Glomerular visceral epithelial cell (primary cell): ENCODE measurements around the gene GIMAP5.

ENCODE experiments used
- DNase-seq: peaks from one replicate; pipeline ENCODE4 v3.0.0-alpha.2; 2016; ENCODE audit errors: extremely low spot score

GIMAP5 gene

DNA sequence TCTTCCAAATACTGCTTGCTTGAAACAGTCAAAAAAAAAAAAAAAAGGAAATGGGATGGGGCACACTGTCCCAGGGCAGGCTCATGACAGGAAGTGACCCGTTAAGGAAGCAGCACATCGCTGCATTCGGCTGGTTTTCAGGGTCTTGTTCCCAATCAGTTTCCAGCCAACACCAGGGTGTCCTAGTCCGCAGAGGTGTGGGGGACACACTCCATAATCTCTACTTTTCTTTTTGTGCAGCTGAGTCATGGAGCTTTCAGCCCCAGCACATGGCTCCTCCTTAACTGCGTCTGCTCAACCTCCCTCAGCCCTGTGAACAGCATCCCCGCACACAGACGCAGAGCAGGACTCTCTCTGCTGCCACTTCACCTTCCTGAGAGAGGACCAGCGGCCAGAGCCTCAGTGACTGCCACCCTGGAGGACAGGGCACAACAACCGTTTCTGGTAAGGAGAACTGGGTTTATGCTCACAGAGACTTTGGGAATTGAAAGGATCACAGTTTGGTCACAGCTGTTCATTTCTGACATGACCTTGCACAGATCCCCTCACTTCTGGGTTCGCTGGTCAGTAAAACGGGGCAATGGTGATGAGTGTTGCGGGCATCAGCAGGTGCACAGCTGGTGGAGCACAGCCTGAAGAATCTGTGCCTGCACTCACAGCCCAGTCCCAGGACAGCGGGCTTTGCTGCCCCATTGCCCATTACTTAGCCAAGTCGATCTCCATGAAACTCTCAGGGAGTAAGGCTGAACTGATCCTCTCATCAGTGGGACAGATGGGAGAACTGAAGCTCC lies at the start of gene GIMAP5:
TSS of gene GIMAP5 (plus strand) at position 154 of the 791 bp plus-strand sequence. CDS start 3,467 bp downstream, outside the sequence.
- DNase-seq, result no peak

DNA sequence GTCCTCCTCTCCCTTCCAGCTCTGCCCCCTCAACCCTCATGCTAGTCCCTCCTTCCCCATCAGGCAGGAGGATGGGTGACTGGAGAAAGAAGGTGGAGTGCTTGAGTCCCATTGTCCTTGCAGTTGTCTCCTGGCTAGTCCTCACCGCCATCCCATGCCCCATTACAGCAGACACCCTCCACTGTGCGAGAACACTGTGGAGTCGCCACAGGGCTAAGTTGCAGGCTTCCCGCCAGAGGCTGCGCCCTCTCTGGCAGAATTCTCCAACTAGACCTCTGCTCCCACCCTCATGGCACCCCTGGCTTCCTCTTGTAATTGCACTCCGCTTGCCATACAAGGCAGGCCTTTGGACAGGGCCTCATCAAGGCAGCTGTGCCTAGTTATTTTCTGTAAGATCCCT lies 48.6 kb upstream of the GIMAP5 start:
- DNase-seq, result no peak

DNA sequence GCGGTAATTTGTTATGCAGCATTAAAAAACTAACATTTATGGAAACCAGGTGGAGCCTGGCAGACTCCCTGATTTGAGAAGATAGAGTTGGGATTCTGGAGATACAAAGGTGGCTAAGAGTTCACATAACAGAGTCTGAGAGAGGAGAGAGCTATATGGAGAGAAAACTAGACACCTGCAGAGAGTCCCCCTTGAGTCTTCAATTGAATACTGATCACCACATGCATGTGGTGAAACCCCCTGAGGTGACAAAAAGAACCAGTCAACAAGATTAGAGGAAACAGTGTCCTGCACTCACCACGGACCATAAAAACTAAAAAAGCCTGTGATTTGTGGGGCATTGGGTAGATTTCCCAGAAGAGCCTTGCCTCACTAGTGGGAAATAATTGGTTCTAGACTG lies 41.6 kb upstream of the GIMAP5 start:
- DNase-seq, result no peak

DNA sequence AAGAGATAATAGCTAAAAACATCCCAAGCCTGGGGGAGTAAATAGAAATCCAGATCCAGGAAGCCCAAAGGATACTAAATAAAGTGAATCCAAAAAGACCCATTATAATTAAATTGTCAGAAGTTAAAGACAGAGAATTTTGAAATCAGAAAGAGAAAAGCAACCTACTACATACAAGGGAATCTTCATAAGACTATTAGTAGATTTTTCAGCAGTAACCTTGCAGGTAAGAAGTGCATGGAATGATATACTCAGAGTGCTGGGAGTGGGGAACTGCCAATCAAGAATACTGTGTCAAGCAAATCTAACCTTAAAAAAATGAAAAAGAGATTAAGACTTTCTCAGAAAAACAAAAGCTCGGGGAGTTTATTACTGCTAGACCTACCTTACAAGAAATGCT lies 34.0 kb upstream of the GIMAP5 start:
- DNase-seq, result no peak

DNA sequence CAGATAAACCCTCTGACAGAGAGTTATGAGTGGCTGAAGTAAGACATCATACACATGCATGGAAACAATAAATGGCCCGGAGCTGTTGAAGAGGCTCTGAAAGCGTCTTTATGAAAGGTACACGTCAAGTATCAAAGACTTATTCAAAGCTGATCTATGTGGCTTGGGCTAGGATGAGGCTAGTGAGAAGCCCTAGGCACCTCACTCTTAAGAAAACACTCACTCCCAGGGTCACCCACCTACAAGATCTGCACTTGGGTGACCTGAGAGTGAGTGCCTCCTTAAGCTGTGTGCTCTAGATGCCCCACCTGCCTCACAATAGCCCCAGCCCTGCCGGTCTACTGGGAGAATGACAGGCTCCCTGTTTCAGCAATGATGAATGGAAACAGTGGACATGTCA lies 21.9 kb upstream of the GIMAP5 start:
- no peak for DNase-seq

DNA sequence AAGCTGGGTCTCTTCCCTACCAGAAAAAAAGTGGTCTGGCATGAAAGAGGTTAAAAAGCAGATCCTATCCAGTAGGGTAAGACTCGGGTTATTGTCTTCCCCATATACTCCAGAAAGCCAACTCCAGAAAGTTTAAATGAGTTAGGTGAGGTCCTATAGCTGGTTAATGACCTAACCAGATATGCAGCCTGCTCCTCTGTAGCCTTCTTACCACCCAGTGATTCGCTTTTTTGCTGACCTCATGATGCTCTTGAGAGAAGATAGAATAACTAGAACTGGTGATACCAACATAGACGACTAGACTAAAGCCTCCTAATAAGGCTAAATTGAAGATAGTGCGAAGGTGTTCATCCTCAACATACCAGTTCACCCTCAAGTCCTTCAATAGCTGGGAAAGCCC lies 21.5 kb upstream of the GIMAP5 start:
- no peak for DNase-seq

DNA sequence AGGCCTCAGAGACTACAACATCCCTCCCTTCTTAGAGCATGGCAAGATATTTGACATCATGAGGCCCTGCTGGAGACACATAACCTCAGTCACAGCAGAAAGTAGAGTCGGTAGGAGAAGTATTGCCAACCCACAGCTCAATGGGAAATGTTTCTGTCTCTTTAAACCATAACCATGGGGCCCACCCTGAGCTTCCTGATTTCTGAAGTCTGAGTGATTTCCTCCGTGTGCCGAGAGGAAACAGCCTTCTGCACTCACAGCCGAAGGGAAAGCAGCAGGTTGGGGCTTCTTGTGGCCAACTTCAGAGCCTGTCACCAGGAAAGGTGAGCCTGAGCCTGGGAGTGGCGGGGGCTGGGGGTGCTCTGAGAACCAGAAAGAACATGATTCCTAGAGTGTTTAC lies 20.9 kb upstream of the GIMAP5 start, which contains the start of gene GIMAP1:
TSS of gene GIMAP1 (plus strand) at position 246 of the 400 bp plus-strand sequence. CDS start 2,435 bp downstream, outside the sequence.
- DNase-seq, result no peak

DNA sequence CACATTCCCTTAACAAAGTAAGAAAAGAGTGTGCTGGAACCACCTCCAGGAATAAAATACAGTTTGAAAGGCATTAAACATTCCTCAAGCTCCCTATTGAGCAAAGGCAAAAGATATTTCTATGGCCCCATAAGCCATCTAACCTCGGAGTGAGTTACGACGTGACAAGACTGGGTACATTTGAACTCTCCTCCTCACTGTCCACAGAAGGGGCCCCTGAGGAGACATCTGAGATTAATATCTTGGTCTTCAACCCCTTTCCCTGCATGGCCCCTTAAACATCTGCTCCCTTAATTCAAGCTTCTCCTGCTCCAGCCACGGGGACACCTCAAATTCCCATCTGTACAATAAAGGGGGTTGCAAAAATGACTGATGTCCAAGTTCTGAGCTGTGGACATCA lies 20.3 kb upstream of the GIMAP5 start:
- DNase-seq, result no peak

DNA sequence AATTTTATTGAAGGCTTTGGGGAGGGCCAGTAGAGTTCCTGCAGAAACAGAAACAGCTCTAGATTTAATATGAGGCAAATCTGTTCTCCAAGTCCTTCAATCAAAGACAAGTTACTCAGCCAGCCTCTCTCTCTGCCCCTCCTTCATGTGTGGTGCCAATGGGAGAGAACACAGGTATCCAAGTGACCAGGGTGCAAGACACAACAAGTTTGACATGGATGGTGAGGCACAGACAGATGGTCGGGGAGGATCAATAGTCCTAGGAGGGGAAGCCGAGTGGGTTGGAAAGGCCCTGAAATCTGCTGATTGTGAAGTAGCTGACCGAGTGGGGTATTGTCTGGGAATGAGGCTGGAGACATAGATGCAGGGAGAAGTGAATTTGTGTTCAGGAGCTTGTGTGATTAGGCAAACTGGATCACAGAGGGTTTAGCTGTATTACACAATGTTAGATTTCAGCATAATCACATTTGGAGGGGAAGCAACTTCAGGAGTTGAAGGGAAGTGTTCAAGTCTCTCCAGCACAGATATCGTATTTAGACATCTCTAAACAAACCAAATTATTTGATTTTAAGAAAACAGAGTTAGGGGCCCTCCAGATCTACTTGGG lies 19.3 kb upstream of the GIMAP5 start:
- no peak for DNase-seq

DNA sequence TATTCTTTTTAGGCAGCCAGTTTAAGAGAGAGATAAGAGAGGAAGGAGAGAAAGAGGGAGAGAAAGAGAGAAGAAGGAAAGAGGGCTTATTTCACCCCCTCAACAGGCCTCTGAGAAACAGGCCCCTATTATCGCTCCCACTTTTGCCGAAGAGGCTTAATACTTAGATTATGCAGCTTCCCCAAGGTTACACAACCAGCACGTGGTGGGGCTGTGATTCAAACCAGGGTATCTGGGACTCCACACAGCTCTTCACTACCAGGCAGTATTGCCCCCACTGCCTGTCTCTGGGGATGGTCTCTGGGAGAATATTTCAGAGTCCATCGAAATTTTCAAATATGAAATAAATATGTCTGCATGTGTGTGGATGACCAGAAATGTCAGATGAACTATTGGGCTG lies 17.8 kb upstream of the GIMAP5 start:
- no peak for DNase-seq

DNA sequence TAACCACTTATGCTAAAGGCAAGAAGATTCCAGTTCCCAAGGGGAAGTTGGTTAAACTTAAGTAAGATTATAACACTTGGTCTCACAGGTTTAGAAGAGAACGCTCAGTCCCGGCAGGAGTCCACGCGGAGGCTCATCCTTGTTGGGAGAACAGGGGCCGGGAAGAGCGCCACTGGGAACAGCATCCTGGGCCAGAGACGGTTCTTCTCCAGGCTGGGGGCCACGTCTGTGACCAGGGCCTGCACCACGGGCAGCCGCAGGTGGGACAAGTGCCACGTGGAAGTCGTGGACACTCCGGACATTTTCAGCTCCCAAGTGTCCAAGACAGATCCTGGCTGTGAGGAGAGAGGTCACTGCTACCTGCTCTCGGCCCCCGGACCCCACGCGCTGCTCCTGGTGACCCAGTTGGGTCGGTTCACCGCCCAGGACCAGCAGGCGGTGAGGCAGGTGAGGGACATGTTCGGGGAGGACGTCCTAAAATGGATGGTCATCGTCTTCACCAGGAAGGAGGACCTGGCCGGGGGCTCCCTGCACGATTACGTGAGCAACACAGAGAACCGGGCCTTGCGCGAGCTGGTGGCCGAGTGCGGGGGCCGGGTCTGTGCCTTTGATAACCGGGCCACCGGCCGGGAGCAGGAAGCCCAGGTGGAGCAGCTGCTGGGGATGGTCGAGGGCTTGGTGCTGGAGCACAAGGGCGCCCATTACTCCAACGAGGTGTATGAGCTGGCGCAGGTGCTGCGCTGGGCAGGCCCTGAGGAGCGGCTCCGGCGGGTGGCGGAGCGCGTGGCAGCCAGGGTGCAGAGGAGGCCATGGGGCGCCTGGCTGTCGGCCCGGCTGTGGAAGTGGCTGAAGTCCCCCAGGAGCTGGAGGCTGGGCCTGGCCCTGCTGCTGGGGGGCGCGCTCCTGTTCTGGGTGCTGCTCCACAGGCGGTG lies 17.0 kb upstream of the GIMAP5 start:
- no peak for DNase-seq

DNA sequence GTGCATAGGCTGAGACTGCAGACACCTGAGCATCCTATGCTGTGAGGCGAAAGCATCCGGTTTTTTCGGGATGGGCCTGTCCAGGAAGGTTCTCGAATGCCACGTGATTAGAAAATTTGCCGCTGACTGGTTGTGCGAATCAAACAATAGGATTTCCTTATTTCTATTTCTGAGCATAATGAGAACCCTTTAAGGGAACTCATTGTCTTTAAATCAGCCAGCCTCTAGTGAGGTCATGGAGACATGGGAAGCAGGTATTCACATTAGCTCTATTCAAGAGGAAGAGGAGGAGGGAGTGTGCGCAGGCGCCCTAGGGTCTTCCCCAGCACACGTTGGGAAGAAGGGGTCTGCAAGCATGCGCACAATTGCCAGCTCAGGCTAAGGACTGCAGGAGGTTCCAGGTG lies 15.2 kb upstream of the GIMAP5 start:
- DNase-seq, result no peak

DNA sequence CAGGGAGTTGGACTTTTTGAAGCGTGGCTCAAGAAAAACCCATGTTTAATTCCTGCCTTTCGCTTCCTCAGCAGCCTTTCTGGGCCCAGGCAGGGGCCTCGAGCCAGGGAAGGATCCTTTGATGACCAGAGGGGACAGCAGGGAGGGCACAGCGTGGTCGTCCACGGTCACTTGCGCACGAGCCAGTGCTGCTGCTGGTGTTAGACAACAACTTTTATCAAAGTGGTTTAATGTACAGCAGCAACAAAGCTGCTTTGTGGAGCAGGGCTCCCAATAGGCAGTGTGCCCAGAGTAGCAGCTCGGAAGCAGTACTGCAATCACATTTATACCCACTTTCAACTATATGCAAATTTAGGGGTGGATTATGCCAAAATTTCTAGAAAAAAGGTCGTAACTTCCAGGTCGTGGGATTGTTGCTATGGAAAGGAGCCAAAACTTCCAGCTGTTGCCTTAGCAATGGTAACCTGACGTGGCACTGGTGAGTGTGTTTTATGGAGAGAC lies 14.7 kb upstream of the GIMAP5 start:
- no peak for DNase-seq

DNA sequence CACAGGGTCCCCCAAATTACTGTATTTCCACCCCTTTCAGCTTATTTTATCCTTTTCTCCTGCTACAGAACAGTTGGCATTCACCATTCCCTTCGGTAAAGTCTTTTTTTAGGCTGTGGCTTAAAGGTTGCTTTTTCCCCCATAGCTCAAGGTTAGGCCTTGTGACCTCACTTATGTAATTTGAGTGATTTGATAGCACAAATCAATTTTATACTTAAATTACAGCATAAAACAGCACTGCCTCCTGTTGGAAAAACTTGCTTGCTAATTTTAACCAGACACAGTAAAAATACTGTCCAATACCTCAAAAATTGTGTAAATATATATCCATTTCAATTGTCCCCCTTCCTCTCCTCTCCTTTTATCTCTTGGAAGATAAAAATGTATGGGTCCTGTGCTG lies 13.8 kb upstream of the GIMAP5 start:
- no peak for DNase-seq

DNA sequence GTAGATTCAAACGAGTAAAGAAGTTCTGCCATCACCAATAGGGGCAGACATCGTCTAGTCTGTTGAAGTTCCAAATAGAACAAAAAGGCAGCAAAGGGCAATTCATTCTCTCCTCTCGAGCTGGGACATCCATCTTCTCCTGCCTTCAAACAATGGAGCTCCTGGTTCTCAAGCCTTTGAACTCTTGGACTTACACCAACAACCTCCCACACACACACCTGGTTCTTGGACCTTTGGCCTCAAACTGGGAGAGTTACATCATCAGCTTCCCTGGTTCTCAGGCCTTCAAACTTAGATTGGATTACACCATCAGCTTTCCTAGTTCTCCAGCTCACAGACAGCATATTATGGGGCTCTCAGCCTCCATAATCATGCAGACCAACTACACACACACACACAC lies 9.8 kb upstream of the GIMAP5 start:
- DNase-seq, result no peak

DNA sequence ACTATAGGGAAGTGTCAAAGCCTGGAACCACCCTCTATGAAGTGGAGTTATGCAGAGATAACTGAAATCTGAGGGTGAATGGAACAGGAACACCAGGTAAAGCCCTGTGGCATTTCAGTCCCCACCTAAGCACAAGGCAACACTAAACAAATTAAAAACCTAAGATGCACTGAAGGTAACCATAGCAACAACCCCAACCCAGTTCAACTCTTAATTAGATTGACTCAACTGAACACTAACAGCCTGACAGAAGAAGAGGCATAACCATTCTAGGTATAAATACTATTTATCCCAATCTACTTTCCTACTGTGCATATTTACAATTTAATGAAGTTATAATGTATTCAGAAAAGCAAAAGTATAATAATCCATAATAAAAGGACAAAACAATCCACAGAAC lies 9.2 kb upstream of the GIMAP5 start:
- DNase-seq, result no peak

DNA sequence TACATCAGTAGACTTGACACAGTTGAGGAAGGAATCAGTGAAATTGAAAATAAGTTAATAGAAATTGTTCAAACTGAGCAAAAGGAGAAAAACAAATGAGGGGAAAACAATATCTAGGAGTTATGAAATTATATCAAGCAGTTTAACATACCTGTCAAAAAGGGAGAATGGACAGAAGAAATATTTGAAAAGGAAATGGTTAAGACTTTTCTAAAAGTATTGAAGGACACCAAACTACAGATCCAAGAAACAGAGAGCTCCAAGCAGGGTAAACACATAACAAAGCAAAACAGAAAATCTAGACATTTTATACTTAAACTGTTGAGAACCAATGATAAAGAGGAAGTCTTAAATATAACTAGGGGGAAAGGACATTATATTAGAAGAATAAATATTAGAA lies 8.6 kb upstream of the GIMAP5 start:
- no peak for DNase-seq

DNA sequence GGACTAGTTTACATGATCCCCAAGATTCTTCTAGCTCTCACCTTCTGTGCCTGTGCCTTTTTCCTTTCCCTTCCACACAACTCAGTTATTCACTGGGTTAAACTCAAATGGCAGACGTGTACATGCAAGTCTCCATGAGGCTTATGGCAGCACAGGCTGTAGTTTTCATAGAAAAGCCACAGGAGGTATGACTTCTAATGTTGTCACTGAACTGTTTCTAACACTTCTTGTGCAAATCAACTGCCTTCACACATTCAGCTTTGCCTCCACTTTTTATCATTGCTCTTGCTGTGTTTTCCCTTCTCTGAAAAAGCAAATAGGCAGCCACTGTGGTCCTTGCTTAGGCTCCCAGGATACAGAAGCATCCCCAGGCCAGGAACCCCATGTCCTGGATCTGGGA lies 5.3 kb upstream of the GIMAP5 start:
- no peak for DNase-seq

DNA sequence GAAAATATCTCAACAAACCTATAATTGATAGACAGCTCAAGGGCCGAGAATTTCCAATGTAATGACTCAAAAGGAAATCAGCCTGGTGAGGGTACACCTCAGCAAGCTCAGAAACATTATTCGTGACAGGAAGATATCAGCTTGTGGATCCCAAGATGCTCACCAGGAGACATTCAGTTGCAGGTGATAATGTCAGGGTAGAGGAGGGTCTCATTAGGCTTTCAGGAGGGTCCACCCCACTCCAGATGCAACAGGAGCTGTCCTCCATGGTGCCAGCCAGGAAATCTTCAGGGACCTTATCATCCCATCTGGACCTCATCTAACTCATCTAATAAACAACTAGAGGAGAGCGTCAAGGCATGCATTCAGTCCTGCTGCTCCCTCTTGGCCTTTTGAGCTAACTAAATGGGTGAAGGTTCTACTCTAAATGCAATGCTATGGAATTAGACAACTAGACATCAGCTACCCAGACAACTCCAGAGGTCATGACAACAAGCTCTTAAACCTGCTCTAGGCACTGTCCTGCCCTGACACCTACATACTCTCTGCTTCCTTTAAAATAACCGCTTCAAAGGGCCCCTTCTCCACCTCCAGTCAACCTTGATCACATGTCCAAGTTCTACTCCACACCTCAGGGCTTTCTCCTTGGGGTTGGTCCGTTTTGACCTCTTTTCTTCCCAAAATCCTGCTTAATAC lies 4.3 kb upstream of the GIMAP5 start:
- no peak for DNase-seq

DNA sequence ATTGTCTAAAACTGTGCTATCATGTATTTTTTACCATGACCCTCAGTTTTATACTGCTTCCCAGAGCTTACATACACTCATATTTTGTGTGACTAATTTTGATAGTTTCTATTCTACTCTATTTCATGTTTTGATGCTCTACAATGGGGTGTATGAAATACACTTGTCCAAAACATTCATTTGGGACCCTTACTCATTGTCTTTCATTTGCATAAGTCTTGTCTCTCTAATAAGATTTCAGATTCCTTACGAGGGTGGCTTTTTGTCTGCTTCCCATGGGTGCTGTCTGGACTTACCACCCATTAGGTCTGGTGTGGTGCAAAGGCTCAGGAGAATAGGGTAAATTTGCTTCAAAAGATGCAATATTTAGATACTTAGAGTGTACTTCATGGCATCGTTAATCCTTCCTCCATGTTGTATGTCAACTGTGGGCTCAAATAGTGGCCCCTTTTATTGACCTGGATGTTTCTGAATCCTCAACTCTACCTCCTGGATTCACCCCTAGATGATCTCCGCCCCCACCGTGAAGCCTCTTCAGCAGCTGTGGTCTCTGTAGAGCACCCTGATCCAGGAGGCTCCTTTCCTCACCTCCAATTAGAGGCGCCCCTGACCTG lies 3.6 kb upstream of the GIMAP5 start:
- no peak for DNase-seq

DNA sequence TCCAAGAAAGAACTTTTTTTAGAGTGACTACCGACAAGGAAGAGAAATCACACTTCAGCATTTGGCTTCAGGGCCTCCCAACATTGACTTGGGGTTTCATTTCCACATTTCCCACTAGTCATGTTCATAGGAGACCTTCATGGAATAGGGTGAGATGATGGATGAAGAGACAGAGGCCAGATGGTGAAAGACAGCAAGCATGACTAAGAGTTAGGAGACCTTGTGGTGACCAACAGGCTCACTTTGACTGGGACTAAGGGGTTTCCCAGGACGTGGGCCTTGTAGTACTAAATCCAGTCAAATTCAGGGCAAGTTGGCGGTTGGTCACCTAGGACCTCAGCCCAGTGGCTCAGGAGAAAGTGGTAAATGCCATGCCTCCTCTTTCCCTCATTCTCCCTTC lies 3.0 kb upstream of the GIMAP5 start:
- no peak for DNase-seq
